Left colon (tissue), 2 donors: ENCODE data around the gene LMO7. TPM values are rescaled to one million over a fixed set of nuclear protein-coding genes. Genes with fewer than 3 reads are reported as not detected.
"Not testable (repeated sequence)": the region's sequence is repeated elsewhere in the genome, so short reads cannot be mapped to it uniquely, and the experiment has no call there.

ENCODE experiments used
- ATAC-seq: fragments of 200-7000 bp; cut with Tn5 transposase; one replicate; pipeline ENCODE4 v1.9.1; 2020; ENCODE audit warnings: mild to moderate bottlenecking, moderate library complexity
- DNase-seq, 2 donors: peaks; one replicate each; pipeline ENCODE4 v3.0.0-alpha.2; 2020
- intact Hi-C, 2 donors: fragments of 100-400 bp; cut with DNase I in 1 of 2; cut with micrococcal nuclease in 1 of 2; formaldehyde crosslinking; loops; one replicate each; pipeline versions ENCODE4 v1.11.2 to v1.14.0; 2022; cut with DNase I, micrococcal nuclease
- total RNA-seq, 2 donors: library from RNA; stranded (reverse); fragmentation: NEBNext Ultra II Directional; extraction: Animal tissue kit (Norgen Biotek cat#: 25700); gene quantifications; one replicate each; pipeline ENCODE4 v1.2.1, GENCODE V29; 2021
- donor health status: DM: no; HTN: no; CAD: no.
- donor health status: DM: yes; HTN: yes; CAD: no.

Gene LMO7
- total RNA-seq, 2 donors from 2014 or later: 169 to 239 TPM

- intact Hi-C loops: no loop called here
- DNase-seq (peak; percentile 56 to 87), ATAC-seq (peak; percentile 86)
These were observed 124.2 kb downstream of the LMO7 start for GRCh38 chr13:75760131-75761021.

DNA sequence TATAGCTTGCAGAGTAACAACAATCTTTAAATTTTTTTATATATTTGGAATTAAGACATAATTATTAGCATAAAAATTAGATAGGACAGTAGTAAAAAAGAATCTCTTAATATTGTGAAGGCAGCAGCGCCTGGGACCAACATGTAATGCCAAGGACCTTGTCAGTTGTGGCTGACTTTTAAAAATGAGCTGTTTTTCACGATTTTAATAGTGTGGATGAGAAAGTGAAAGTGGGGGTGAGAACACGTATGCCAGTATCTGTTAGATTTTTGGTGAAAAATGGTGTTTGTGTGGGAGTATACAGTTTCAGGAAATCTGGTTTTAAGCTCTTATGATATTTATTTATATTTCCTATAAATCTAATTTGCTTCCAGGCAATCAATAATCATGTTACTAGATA is 125.2 kb downstream of the LMO7 start:
- intact Hi-C loops: no loop called here
- DNase-seq (no peak), ATAC-seq (no peak)

GRCh38 chr13:75762076-75762937 is 126.2 kb downstream of the LMO7 start:
- intact Hi-C loops: no loop called here
- DNase-seq (no peak), ATAC-seq (peak; percentile 15)

DNA sequence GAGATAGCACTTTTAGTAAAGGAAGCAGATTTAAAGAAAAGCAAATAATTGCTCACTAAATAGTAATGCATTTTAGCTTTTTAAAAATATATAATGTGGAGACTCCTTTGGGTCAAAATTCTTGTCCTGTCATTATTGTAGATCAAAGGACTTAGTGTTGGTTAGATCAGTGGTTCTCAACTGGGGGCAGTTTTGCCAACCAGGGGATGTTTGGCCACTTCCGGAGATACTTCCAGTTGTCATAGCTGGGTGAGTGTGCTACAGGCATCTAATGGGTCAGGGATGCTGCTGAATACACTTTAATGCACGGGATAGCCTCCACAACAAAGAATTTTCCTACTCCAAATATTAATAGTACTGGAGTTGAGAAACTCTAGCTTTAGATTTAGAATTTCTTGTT is 126.8 kb downstream of the LMO7 start:
- ATAC-seq (no peak), DNase-seq (no peak)
- intact Hi-C loops: no loop called here

- DNase-seq (no peak), ATAC-seq (no peak)
- intact Hi-C loops: no loop called here
These were observed 127.4 kb downstream of the LMO7 start for GRCh38 chr13:75763512-75763911.

GRCh38 chr13:75764251-75764925 is 128.3 kb downstream of the LMO7 start:
- ATAC-seq (no peak), DNase-seq (no peak)
- intact Hi-C loops: no loop called here

GRCh38 chr13:75764926-75765310 is 128.8 kb downstream of the LMO7 start:
- DNase-seq (no peak), ATAC-seq (no peak)
- intact Hi-C loops: no loop called here

GRCh38 chr13:75766636-75767035 is 130.5 kb downstream of the LMO7 start:
- ATAC-seq (no peak), DNase-seq (no peak)
- intact Hi-C loops: no loop called here

- no peak for DNase-seq
- intact Hi-C loops: no loop called here
- ATAC-seq: peak; percentile 20
These were observed 133.2 kb downstream of the LMO7 start for GRCh38 chr13:75769141-75769905.

GRCh38 chr13:75770164-75770563 is 134.0 kb downstream of the LMO7 start:
- intact Hi-C loops: no loop called here
- peak; percentile 11 for ATAC-seq

GRCh38 chr13:75770592-75771011 is 134.5 kb downstream of the LMO7 start:
- DNase-seq (no peak), ATAC-seq (peak; percentile 6)
- intact Hi-C loops: no loop called here

More at GRCh38 chr13:75770164-75770563, 134.0 kb downstream of the LMO7 start:
- DNase-seq: no peak

DNA sequence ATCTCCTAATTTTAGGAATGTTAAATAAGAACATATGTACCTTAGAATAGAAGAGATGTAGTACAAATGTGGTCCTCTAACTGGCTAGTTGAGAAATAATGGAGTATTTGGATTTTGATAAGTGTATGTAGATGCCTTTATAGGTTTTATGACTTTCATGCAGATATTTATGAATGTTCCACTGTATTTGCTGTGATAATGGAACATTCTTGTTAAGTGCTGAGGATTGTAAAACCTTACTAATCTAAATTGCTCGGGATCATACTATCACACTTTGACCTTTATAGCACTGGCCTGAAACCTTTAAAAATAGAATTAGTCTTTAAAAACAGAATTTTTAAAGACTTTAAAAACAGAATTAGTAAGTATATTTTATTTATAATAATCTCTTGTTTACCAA is 135.1 kb downstream of the LMO7 start:
- peak; percentile 39 for ATAC-seq
- DNase-seq: no peak
- intact Hi-C loops: no loop called here

GRCh38 chr13:75771818-75772217 is 135.7 kb downstream of the LMO7 start:
- no peak for DNase-seq
- intact Hi-C loops: no loop called here
- ATAC-seq: no peak

DNA sequence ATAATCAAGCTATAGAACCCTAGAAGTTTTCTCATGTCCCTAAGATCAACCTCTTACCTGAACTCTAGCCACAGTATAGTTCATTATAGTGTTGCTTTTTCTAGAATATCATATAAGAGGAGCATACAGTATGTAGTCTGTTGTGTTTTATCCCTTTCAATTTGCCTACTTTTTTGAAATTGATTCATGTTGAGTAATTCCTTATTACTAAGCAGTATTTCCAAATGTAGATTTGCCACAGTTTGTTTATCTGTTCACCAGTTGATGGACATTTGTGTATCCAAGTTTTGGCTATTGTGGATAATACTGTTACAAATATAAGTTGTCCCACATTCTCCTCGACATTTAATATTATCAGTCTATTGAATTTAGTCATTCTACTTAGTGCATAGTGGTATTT is 138.0 kb downstream of the LMO7 start:
- no peak for ATAC-seq
- DNase-seq: no peak
- intact Hi-C loops: no loop called here

- intact Hi-C loops: no loop called here
- no peak for ATAC-seq
These were observed 140.4 kb downstream of the LMO7 start for GRCh38 chr13:75776550-75776949.

GRCh38 chr13:75779393-75779792 is 143.3 kb downstream of the LMO7 start:
- no peak for DNase-seq
- intact Hi-C loops: no loop called here
- ATAC-seq: no peak

More at GRCh38 chr13:75776550-75776949, 140.4 kb downstream of the LMO7 start:
- no peak for DNase-seq

- intact Hi-C loops, DNase-seq, ATAC-seq: not testable (repeated sequence)
These were observed 144.0 kb downstream of the LMO7 start for GRCh38 chr13:75780103-75780502.

DNA sequence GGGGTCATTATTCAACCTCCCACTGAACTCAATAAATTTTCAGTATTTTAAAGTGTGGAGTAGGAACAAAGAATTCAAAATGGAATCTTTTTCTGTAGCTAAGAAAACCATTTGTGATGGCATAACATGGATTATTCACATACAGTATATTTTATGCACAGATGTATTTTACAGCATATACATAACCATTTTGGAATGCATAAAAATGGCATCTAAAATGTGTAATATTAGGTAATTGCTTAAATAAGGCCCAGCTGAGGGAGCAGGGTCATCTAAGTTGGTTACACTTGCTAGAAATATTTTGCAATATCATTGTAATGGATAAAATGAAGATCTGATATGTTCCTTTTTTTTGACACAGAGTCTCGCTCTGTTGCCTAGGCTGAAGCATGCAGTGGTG is 146.9 kb downstream of the LMO7 start:
- no peak for ATAC-seq

GRCh38 chr13:75784003-75784402 is 147.9 kb downstream of the LMO7 start:
- no peak for ATAC-seq
- intact Hi-C loops: no loop called here
- DNase-seq: no peak

More for the DNA sequence above, 146.9 kb downstream of the LMO7 start:
- intact Hi-C loops: no loop called here
- no peak for DNase-seq
